ENCODE measurements around the gene SPC25. TPM values are rescaled to one million over a fixed set of nuclear protein-coding genes. Genes with fewer than 3 reads are reported as not detected.
"Not testable (repeated sequence)": the region's sequence is repeated elsewhere in the genome, so short reads cannot be mapped to it uniquely, and the experiment has no call there.

Gene SPC25
- total and polyA plus RNA-seq, 9 of the 15 experiments (the other 6 are each of a cell fraction or from before 2014, with no cell fraction given): 44.8 to 100 (median 75.0) TPM

DNA sequence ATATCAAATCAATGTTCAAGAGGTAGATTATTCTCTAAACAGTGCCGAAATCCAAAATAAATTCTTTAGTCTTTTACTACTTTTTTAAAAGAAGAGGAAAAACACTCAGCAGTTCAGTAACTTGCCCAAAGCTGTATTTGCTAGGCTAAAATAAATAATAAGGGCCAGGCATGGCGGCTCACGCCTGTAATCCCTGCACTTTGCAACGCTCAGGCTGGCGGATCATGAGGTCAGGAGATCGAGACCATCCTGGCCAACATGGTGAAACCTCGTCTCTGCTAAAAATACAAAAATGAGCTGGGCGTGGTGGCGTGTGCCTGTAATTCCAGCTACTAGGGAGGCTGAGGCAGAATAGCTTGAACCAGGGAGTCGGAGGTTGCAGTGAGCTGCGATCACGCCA is 8.1 kb downstream of the SPC25 start:
- peaks cover 42% of the 10 kb centered on the region for H3K36me3 ChIP-seq (ENCODE audit: control insufficient read depth, insufficient read depth, low read length)
- H3K27me3 ChIP-seq (ENCODE audit: control insufficient read depth in 2 of 2, insufficient read depth in 2 of 2, low read length in 2 of 2); H3K9me3 ChIP-seq (replicated peaks; ENCODE audit: control insufficient read depth, insufficient read depth, low read depth, low read length); in situ Hi-C loops (cut with MboI); BruUV-seq (replicated peaks); H3K4me3 ChIP-seq; intact Hi-C loops (cut with micrococcal nuclease); DNase-seq (ENCODE audit: extremely low read depth in 1 of 4, low spot score in 3 of 4); H3K9ac ChIP-seq (ENCODE audit: insufficient read depth in 1 of 2, low read depth in 2 of 2, low read length in 2 of 2); H3K4me1 ChIP-seq (replicated peaks in 1 of 2; ENCODE audit: control insufficient read depth in 2 of 2, insufficient read depth in 2 of 2, low read length in 2 of 2); CTCF ChIA-PET (ENCODE audit: low intra/inter-chr PET ratio); H3K4me2 ChIP-seq (ENCODE audit: insufficient read depth, low read length); ATAC-seq; FAIRE-seq; H3K27ac ChIP-seq (ENCODE audit: extremely low read depth, low read depth, low read length); H2AFZ ChIP-seq (ENCODE audit: low read depth, low read length); H4K20me1 ChIP-seq (replicated peaks; ENCODE audit: control insufficient read depth, insufficient read depth, low read length); H3K9me1 ChIP-seq (ENCODE audit: control insufficient read depth, insufficient read depth, low read length): not testable (repeated sequence)
- TF ChIP-seq, protein P1, sequence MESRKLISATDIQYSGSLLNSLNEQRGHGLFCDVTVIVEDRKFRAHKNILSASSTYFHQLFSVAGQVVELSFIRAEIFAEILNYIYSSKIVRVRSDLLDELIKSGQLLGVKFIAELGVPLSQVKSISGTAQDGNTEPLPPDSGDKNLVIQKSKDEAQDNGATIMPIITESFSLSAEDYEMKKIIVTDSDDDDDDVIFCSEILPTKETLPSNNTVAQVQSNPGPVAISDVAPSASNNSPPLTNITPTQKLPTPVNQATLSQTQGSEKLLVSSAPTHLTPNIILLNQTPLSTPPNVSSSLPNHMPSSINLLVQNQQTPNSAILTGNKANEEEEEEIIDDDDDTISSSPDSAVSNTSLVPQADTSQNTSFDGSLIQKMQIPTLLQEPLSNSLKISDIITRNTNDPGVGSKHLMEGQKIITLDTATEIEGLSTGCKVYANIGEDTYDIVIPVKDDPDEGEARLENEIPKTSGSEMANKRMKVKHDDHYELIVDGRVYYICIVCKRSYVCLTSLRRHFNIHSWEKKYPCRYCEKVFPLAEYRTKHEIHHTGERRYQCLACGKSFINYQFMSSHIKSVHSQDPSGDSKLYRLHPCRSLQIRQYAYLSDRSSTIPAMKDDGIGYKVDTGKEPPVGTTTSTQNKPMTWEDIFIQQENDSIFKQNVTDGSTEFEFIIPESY (CRISPR knock-in tag; IDR thresholded peaks at IDR 0.05): peak; percentile 91
- peaks cover 56% of the 10 kb centered on the region for H3K79me2 ChIP-seq (ENCODE audit: control insufficient read depth, insufficient read depth, low read length)
- over 99% methylated on average over 12 of the region's 12 CpGs for WGBS (ENCODE audit: insufficient coverage, low coverage, missing lambda C conversion rate)
- POLR2A ChIA-PET: interaction anchor here (0.9 to 3.7 kb wide), 2 partner anchors 10 to 57 kb away, joined by 3 to 10 read pairs; no protein-coding TSS in a partner anchor

GRCh38 chr2:168874368-168875054 is 15.7 kb downstream of the SPC25 start:
- H3K9ac ChIP-seq (ENCODE audit: insufficient read depth in 1 of 2, low read depth in 2 of 2, low read length in 2 of 2): no peak overlapping the region
- no peak overlapping the region for H3K27ac ChIP-seq (ENCODE audit: extremely low read depth, low read depth, low read length)
- FAIRE-seq (no peak), ATAC-seq (peak; percentile 27; the same call in 1 of the 3 replicates), DNase-seq (ENCODE audit: extremely low read depth in 1 of 4, low spot score in 3 of 4) (no peak)
- H3K9me1 ChIP-seq (ENCODE audit: control insufficient read depth, insufficient read depth, low read length): no peaks in the 10 kb centered on the region
- H3K4me3 ChIP-seq: no peak overlapping the region
- no peak overlapping the region for H3K4me2 ChIP-seq (ENCODE audit: insufficient read depth, low read length)
- no peaks in the 10 kb centered on the region for H3K4me1 ChIP-seq (replicated peaks in 1 of 2; ENCODE audit: control insufficient read depth in 2 of 2, insufficient read depth in 2 of 2, low read length in 2 of 2)
- no peak overlapping the region for H2AFZ ChIP-seq (ENCODE audit: low read depth, low read length)
- intact Hi-C loops (cut with micrococcal nuclease) (no loop called here), in situ Hi-C loops (cut with MboI) (no loop called here)
- H3K79me2 ChIP-seq (ENCODE audit: control insufficient read depth, insufficient read depth, low read length): peaks cover 21% of the 10 kb centered on the region; the same call in 2 of the 3 replicates
- ChIA-PET CTCF (ENCODE audit: low intra/inter-chr PET ratio) (no interaction called here), POLR2A (interaction anchor here (1.3 kb wide), 1 partner anchor 16 kb away, joined by 3 read pairs; the partner anchor contains the start of gene SPC25)
- H3K36me3 ChIP-seq (ENCODE audit: control insufficient read depth, insufficient read depth, low read length): peaks cover 64% of the 10 kb centered on the region
- H4K20me1 ChIP-seq (replicated peaks; ENCODE audit: control insufficient read depth, insufficient read depth, low read length): no peaks in the 10 kb centered on the region
- 86% methylated on average over 6 of the region's 6 CpGs for WGBS (ENCODE audit: insufficient coverage, low coverage, missing lambda C conversion rate)
- no TSS peak for BruUV-seq (replicated peaks)
- H3K9me3 ChIP-seq (replicated peaks; ENCODE audit: control insufficient read depth, insufficient read depth, low read depth, low read length): no peaks in the 10 kb centered on the region
- H3K27me3 ChIP-seq (ENCODE audit: control insufficient read depth in 2 of 2, insufficient read depth in 2 of 2, low read length in 2 of 2): no peaks in the 10 kb centered on the region
- no peak for TF ChIP-seq POLR2AphosphoS5 (IDR thresholded peaks at IDR 0.05; ENCODE audit: control insufficient read depth, insufficient read depth, low read depth, low read length)
- no peak for TF ChIP-seq ZBTB7A (IDR thresholded peaks at IDR 0.05; ENCODE audit: borderline replicate concordance, control insufficient read depth, low read depth, low read length)
- TF ChIP-seq, protein P2, sequence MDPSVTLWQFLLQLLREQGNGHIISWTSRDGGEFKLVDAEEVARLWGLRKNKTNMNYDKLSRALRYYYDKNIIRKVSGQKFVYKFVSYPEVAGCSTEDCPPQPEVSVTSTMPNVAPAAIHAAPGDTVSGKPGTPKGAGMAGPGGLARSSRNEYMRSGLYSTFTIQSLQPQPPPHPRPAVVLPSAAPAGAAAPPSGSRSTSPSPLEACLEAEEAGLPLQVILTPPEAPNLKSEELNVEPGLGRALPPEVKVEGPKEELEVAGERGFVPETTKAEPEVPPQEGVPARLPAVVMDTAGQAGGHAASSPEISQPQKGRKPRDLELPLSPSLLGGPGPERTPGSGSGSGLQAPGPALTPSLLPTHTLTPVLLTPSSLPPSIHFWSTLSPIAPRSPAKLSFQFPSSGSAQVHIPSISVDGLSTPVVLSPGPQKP (CRISPR knock-in tag; IDR thresholded peaks at IDR 0.05): no peak
- TF ChIP-seq FOXJ2 (tag; IDR thresholded peaks at IDR 0.05): no peak
- no peak for TF ChIP-seq HNRNPH1 (optimal IDR thresholded peaks at IDR 0.05; ENCODE audit: low read depth, low read length)
- TF ChIP-seq, protein P3, sequence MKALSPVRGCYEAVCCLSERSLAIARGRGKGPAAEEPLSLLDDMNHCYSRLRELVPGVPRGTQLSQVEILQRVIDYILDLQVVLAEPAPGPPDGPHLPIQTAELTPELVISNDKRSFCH (CRISPR knock-in tag; IDR thresholded peaks at IDR 0.05): no peak
- TF ChIP-seq, protein P3 (tag; IDR thresholded peaks at IDR 0.05): no peak
- no peak for TF ChIP-seq DDX20 (tag; IDR thresholded peaks at IDR 0.05; ENCODE audit: low read depth)
- TF ChIP-seq PHB (CRISPR knock-in tag; IDR thresholded peaks at IDR 0.05): no peak
- TF ChIP-seq POLR2G (IDR thresholded peaks at IDR 0.05; ENCODE audit: low read depth, low read length): no peak

Measured in K562 (cell line).